AG08396 (cell line): Measurements from ENCODE around the gene IQGAP2.

Source experiments
- DNase-seq: peaks from one replicate; pipeline ENCODE4 v3.0.0; 2012; ENCODE audit warnings: low spot score, mixed read lengths

IQGAP2 gene

DNA sequence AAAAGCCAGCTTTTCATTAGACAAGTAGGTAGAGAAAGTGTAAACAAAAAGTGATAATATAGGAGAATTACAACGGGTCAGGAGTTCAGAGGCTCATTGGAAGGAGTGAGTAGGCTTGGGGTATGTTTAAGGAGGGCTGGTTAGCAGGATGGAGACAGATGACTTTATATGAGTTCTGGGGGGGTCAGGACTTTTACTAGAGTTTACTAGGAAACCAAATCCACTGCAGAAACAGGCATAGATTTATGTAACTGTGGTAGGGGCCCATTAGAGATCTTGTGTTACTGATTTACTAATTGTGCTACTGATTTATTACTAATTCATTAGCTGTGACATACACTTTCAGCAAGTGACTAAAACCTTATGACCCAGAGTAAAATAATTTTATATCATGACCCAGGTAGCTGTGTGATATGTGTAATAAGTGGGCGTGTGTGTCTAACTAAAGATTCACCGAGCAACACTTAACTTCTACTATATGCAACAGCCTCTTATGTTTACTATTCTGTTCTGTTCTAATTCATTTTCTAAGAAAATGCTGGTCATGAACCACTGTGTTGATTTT lies 73.5 kb downstream of the IQGAP2 start:
- DNase-seq, result no peak

DNA sequence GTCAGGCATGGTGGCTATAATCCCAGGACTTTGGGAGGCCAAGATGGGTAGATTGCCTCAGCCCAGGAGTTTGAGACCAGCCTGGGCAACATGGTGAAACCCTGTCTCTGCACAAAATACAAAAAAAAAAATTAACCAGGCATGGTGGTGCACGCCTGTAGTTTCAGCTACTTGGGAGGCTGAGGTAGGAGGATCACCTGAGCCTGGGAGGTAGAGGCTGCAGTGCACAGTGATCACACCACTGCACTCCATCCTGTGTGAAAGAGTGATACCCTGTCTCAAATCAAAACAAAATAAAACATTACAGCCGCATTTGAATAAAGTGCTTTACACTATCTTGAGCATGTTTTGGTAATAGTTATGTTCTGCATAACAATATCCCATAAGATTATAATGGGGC lies 74.0 kb downstream of the IQGAP2 start:
- no peak for DNase-seq

DNA sequence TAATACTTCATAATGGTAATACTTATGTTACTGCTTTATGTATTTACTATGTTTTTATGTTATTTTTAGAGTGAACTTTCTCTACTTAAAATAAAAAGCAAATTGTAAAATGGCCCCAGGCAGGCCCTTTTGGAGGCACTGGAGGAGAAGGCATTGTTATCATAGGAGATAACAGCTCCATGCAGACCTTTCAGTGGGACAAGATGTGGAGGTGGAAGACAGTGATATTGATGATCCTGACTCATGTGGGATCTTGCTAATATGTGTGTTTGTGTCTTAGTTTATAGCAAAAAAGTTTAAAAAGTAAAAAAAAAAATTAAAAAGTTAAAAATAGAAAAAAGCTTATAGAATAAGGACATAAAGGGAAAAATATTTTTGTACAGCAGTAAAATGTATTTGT lies 74.5 kb downstream of the IQGAP2 start:
- DNase-seq, result no peak

DNA sequence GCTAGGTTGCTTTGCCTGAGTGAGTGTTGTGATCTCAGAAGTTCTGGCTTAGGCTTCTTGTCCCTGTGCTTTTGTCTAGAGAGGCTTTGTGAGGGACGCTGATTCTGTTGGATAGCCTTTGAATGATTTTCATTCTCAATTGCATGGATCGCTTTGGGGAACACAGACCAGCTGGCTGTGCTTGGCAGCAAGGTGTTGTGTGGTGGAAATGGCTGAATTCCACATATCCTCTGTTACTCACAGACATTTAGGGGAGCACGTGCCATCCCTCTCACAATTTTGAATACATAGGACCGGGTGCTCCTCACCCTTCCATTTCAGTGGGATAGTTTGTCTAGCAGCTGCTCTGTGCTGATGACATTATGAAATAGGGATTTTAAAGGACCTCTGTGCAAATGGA lies 76.2 kb downstream of the IQGAP2 start:
- DNase-seq, result no peak

DNA sequence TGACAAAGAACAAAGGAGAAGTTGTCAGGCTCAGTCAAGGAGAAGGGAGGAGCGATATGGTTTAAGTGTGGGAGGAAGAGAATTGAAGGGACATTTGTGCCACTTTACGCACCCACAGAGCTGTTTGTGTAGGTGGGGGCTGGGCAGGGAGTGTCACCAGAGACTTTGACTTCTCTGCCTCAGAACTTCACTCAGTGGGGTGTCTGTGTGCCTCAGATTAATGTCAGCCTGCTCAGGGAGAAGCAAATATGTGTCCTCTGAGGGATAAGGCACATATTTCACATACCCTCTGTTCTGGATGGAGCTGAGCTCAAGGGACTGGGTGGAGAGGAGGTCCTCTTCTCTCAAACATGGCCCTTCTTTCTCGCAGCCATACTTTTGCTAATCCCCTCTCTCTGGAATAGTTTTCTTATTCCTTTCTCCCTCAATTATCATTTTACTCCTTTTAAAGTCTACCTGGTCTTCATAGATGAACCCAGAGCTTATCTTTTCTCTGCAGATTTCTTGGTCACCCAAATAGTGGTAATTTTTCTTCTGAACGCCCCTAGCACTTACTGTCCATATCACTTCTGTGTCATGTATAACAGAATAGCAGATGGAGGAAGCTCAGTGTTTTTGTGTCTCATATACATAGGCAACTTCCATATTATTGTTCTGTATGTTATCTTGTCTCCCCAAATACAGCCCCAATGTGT lies 77.0 kb downstream of the IQGAP2 start:
- no peak for DNase-seq

DNA sequence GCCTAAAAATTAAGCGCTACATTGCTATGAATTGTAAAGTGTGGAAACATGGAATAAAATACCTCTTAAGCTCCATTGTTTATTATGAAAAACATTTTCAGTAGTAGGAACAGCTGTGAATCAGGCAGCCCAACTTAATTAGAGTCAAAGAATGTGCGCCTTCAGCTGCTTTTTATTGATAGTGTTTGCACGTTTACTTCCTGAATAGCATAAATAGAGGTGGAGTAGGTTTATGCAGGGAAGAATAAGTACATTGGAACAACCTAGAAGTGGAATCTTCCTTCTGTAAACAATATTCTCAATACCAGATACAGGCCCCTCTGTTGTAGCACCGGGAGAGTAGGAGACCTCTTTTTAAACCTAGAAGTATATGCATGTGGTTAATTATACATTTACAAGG lies 79.9 kb downstream of the IQGAP2 start:
- DNase-seq, result no peak

DNA sequence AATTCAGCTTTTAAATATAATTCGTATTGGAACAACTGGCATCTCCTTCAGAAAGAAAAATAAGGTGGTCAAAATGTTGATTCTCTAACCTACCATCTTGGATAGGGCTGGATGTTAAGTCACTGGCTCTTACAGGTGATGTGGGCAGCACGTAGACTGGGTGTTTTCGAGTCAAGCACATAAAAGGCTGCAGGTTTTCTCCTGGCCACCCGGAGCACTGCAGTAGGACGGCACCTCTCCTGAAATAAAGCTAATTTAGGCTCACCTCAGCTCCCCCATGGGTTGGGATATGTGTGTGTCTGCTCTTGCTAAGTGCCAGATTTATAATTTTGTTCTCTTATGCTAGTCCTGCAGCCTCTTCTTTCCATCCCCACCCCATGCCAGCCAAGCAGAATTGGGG lies 80.3 kb downstream of the IQGAP2 start:
- no peak for DNase-seq

DNA sequence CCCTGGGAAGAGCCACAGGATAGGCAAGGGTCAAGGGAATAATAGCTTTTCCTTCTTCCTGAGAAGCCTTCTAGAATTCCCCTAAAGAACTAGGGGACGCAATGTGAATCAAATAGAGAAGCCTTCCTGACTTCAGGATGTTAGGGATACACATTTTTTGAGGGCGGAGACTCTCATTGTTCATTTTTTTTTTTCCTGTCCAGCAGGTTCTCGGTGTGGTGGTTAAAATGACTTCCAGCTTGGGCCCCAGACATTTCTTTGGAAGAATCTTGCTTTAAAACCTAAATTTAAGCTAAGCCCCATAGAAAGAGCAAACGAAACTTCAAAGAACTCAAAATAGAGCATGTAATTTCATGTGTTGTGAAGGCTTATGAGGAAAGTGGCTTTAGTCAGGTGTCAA lies 80.8 kb downstream of the IQGAP2 start:
- no peak for DNase-seq

DNA sequence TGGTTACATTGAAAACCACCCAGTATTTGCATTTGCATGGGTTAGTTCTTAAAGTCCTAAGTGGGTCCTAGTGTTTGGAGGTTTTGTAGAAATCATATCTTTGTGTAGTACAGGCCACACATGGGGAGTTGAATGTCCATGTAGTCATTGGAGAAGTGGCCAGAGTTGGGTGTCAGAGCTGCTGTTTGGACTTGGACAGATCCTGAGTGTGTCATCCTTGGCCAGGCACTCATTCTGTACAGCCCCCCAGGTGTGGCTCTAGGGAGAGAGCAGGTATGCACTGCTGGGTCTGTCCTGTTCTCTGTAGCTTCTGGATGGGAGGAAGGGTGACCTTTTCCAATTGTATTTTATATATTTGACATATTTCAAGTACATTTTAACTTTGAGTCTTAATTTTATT lies 82.4 kb downstream of the IQGAP2 start:
- DNase-seq, result no peak

DNA sequence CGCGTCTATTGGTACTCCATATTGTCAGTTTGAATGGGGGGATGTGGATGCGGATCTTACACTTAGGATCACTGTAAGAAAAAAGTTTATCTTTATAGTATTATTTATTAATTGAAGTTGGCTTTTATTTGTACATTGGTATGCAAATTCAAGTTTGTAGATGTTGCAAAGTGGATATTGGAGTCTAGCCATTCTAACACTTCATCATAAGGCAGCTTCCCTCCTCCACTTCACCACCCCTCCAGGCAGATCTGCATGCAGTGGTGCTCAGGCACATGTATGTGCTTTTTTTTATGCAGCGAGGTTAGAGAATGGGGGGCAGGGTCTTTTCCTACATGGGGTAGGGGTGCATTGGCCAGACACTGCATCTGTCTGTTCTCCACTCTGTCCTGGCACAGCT lies 84.3 kb downstream of the IQGAP2 start:
- DNase-seq, result no peak

DNA sequence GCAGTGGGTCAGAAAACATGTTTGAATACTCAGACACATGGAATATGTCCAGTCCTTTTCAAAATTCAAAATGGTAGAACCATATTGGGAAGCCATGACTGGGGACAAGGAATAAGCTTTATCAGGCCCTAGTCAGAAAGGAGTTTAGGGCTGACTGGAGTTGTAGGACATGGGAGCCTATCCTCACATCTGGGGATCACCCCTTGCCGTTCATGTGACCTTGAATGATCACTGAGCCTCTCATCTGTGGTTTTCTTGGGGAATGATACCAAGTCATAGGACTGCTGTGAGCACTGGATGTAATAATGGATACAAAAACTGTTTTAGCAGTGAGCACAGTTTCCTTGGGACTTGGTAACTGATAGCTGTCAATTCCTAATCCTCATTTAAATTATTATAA lies 84.7 kb downstream of the IQGAP2 start:
- DNase-seq, result no peak

DNA sequence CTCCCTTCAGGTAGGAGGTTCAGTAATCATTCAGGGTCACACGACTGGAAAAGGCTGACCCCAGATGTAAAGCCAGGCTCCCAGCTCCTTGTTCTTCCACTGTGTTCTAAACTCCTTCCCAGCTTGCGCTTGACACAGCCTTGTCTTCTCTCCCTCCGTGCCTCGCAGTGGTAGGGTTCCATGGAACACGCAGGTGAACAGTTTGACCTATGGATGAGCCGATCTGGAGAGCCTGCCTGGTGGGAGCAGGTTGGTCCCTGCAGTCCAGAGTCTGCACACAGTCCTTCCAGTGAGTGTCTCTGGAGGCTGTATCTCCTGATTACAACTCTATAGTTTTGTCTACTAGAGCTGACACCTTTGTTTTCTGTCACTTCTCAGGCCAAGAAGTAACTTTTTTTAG lies 85.9 kb downstream of the IQGAP2 start:
- no peak for DNase-seq

DNA sequence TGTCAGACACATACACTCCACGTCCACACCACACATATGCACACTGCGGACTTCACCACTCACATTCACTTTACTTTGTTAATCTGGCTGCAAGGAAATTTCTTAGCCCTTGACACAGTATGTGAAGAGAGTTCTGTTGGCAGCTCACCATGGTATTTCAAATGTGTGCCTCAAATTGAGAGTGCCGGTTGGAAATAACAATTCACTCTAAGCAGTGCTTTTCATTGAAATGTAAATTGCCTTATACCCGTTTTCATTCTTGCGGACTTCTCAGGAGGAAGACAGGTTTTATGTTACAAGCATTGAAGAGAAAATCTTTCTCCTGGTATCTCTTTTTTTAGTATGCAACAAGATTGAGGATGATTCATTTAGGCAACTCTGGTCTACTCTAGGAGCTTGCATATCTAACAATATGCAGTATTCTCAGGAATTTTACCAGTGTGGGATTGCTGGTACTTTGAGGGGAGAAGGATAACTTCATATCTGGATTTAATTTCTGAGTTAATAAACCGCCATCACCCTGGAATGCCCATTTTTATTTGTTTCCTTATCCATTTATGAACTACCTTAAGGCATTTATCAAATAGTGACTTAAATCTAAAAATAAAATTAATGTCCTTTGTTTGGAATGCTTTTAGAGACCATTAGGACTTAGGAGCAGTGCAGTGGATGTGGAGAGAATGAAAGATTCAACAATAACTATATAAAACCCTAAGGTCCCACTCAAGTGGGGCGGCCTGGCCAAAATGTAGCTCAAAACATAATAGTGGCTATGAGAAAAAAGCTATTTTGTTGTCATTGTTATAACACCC lies 87.0 kb downstream of the IQGAP2 start:
- no peak for DNase-seq

DNA sequence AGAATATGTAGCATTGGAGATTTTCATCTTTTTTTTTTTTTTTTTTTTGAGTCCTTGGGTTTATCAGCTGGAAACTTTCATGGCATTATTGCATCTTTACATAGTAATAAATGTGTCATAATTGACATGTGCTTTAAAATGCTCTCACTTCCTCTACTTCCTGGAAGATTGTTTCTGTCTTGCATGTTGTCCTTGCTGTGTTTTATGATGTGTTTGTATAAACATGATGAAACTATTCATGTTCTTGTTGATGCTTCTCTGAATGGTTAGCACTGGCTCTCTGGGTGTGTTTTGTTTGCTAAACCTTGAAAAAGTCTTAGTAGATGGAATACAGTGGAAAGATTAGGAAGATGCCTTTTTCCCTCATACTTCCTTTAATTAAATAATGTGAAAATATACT lies 87.9 kb downstream of the IQGAP2 start:
- DNase-seq, result no peak

DNA sequence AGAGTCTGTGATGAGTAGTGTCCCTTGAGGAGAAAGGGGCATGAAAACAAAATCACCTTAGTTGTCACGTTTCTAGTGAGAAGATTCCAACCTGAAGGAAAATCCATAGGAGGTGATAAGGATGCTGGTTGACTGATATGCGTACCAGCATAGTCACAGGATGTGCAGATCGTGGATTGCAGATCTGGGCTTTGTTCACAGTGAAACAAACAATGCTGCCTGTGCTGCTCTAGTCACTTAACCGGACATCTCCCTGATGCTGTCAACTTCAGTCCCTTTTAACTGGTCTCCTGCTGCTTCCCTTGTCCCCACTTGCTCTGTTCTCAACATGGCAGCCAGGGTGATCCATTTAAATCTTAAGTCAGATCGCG lies 89.7 kb downstream of the IQGAP2 start:
- DNase-seq, result no peak

DNA sequence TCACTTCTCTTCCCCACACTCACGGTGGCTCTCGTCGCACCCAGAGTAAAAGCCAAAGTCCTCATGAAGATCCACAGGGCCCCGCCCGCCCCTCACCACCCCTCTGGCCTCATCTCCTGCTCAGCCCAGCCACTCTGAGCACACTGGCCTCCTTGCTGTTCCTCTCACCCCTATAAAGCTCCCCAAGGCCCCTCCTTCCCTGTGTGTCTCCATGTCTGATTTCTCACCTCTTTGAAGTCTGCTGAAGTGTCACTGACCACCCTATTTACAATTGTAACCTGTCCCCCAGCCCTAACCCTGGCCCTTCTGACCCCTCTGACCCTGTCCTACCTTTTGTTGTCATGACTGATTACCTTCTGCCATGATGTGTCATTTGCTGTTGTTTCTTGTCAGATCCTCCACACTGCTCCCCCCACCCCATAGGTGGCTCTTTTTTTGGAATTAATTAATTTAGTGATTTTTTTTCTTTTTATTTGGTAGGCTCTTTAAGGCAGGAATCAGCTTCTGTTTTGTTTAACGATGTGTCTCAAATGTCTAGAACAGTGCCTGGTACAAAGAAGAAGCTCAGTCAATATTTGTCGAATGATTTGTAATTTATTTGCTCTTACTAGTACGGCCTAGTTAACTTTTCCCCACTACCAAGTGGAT lies 90.2 kb downstream of the IQGAP2 start:
- no peak for DNase-seq

DNA sequence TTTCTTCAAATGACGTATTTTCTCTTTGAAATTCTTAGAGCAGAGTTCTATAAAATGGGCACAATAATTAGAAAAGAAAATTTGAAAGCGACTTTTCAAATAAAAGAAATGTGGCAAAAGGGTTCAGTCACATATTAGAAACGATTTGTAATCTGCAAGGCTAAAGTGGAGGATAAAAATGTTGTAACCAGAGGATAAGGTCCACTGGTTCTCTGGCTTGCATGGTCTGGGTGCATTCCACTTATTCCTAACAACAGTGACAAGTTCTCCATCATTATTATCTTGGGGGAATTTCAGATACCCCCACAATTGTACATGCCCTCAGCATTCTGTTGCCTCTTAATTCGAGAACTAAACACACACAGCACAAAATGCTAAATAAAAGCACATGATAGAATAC lies 91.1 kb downstream of the IQGAP2 start:
- no peak for DNase-seq

DNA sequence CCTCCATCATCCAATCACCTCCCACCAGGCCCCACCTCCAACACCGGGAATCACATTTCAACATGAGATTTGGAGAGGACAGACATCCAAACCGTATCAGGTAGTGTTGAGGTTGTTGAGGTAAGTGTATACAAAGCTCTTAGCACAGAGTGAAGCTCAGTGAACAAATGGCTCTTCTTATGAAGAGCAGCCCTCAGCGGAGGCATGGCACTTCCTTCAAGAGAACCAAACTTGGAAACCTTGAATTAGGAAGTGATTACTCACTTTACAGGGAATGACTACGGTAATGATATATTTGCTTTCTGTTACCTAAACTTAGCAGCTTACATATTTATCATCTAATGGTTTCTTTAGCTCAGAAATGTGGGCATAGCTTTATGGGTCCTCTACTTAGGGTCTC lies 92.8 kb downstream of the IQGAP2 start:
- no peak for DNase-seq

DNA sequence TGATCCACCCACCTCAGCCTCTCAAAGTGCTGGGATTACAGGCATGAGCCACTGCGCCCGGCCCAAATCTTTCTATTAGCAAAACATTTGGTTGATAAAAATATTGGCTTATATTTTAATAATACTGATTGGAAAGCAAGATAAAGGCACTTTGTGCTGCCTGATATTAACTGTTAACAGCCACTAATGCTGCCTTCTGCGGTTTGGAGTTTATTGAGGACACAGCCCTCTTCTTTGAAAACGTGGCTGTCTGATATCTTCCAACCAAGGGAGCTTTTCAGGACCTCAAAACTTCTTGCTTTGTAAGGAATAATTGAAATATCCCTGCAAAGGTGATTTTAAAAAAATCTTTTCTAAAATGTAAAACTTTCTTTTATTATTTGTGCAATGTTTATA lies 94.0 kb downstream of the IQGAP2 start:
- DNase-seq, result no peak

DNA sequence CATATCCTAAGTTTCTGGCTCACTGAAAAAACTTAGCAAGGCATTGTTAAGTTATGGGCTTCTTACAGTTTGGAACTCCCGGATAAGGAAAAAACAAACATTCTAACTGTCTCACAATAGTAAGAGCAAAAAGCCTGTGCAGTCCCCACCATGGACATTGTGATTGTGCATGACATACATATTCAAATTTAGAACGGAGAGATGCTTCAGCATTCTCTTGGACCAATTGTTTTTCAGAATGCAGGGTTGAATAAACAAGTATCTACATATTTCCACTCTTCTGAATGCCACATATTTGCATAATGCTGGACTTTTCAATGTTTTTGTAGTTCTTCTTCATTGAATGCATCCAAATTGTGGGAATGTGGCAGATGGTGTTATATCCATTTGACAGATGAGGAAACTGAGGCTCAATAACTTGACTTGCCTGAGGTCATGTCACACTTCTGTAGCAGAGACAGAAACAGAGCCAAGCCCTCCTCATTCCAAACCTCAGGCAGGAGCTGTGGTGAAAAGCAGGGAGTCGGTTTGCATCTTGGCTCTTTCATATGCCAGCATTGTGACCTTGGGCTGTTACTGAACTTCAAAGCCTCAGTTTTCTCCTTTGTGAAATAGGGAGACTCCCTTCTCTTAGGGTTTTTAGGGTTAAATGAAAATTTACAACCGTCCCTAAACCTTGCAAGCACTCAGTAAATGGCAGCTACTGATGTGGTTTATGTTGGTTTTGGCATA lies 95.1 kb downstream of the IQGAP2 start:
- no peak for DNase-seq

DNA sequence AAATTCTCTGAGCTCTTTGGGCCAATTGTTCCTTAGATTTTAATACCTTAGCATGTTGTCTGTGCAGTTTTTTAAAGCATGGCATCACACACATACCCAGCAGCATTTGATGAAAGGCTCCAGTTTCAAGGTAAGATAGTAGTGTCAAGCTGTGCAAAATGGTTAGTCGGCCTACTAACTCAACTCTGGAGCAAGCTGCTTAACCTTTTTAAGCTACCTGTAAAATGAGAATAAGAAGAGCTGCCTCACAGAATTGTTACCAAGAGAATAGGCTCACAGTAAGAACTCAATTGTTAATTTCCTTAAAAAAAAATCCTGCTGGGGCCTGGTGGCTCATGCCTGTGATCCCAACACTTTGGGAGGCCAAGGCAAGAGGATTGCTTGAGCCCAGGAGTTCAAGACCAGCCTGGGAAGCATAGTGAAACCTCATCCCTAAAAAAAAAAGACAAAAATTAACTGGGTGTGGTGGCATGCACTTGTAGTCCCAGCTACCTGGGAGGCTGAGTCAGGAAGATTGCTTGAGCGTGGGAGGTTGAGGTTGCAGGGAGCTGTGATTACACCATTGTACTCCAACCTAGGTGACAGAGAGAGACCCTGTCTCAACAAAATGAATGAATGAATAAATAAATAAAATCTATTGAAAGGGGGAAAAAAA lies 96.5 kb downstream of the IQGAP2 start:
- DNase-seq, result no peak
